Measurements from ENCODE around the gene HDAC10. TPM values are rescaled to one million over a fixed set of nuclear protein-coding genes. Genes with fewer than 3 reads are reported as not detected.

The HDAC10 gene
- total RNA-seq, 2 donors from 2014 or later = 57.2 to 62.8 TPM

DNA sequence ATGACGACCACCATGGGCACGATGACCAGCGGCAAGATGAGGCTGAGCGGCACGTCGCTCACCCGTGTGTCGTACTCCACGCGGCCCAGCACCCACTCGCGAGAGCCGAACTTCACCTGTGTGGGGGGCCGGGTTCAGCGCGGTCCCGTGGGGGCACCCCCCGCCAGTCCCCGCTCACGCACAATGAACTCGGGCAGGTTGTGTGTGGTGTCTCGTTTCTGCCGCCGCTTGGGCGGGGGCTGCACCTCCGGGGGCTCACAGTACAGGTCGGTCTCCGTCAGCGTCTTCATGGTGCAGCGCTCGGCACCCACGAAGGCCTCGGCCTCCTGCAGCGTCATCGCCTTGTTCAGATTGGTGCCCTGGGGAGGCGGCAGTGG lies 30.3 kb upstream of the HDAC10 start:
- no peak overlapping the region for H3K27ac ChIP-seq (ENCODE audit: low read depth, low read length)
- H3K4me3 ChIP-seq (ENCODE audit: low read length) = no peak overlapping the region
- no peak for DNase-seq
- Mint-ChIP-seq H3K36me3 (ENCODE audit: low read depth) (peaks cover 45% of the 10 kb centered on the region), H3K27ac (no peak overlapping the region), H3K9me3 (peaks cover 3% of the 10 kb centered on the region), H3K27me3 (ENCODE audit: insufficient read depth) (no peaks in the 10 kb centered on the region), H3K4me3 (no peak overlapping the region), H3K4me1 (no peaks in the 10 kb centered on the region)
- H3K27me3 ChIP-seq (ENCODE audit: control insufficient read depth, insufficient read depth, low read length, poor library complexity, severe bottlenecking) = no peaks in the 10 kb centered on the region
- no peak overlapping the region for H3K9ac ChIP-seq (ENCODE audit: extremely low read depth, low read length, poor library complexity, severe bottlenecking)
- peaks cover 3% of the 10 kb centered on the region for H3K9me3 ChIP-seq (ENCODE audit: control insufficient read depth, low read length)
- whole genome bisulfite sequencing, 2 experiments (ENCODE audit: insufficient coverage in 1 of 2, insufficient read length in 1 of 2) = 95 to 97% methylated on average over 28 to 36 of the region's 36 CpGs
- TF ChIP-seq, protein P1, sequence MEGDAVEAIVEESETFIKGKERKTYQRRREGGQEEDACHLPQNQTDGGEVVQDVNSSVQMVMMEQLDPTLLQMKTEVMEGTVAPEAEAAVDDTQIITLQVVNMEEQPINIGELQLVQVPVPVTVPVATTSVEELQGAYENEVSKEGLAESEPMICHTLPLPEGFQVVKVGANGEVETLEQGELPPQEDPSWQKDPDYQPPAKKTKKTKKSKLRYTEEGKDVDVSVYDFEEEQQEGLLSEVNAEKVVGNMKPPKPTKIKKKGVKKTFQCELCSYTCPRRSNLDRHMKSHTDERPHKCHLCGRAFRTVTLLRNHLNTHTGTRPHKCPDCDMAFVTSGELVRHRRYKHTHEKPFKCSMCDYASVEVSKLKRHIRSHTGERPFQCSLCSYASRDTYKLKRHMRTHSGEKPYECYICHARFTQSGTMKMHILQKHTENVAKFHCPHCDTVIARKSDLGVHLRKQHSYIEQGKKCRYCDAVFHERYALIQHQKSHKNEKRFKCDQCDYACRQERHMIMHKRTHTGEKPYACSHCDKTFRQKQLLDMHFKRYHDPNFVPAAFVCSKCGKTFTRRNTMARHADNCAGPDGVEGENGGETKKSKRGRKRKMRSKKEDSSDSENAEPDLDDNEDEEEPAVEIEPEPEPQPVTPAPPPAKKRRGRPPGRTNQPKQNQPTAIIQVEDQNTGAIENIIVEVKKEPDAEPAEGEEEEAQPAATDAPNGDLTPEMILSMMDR (conservative IDR thresholded peaks at IDR 0.05) = no peak
- peaks cover 21% of the 10 kb centered on the region for H3K36me3 ChIP-seq (ENCODE audit: control insufficient read depth, insufficient read depth, low read length)
- no peaks in the 10 kb centered on the region for H3K4me1 ChIP-seq (ENCODE audit: control insufficient read depth, insufficient read depth, low read length)

DNA sequence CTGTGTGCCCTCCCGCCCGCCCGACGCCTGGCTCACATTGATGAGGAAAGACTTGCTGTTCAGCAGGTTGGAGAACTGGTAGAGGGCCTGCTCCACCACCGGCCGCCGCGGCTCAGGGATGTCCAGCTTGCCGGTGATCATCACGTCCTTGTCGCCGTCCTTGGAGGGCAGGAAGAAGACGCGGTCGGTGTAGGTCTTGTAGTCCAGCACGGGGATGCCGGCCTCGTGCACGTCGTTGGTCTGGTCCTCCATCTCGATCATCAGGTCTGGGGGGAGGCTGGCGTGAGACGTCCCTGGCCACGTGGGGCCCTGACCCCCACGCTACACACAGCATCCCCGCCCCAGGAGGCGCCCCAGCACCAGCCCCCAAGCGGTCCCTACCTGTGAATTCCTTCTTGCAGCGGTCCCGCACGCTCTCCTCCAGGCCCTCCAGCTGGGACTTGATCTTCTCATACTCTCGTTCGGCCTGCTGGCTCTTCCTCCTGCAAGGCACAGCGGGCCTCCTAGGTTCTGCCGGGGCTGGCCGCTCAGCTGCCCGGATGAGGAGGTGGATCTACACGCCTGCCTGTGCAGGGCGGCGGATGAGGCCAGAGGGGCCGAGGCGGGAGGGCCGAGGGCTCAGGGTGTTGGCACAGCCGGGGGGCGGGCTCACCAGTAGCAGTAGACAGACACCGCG lies 29.8 kb upstream of the HDAC10 start:
- Mint-ChIP-seq H3K9me3 (peaks cover 3% of the 10 kb centered on the region), H3K4me3 (no peak overlapping the region), H3K27me3 (ENCODE audit: insufficient read depth) (no peaks in the 10 kb centered on the region), H3K36me3 (ENCODE audit: low read depth) (peaks cover 45% of the 10 kb centered on the region), H3K27ac (no peak overlapping the region), H3K4me1 (no peaks in the 10 kb centered on the region)
- H3K27ac ChIP-seq (ENCODE audit: low read depth, low read length) = no peak overlapping the region
- TF ChIP-seq, protein P1 (conservative IDR thresholded peaks at IDR 0.05) = no peak
- DNase-seq = no peak
- no peak overlapping the region for H3K9ac ChIP-seq (ENCODE audit: extremely low read depth, low read length, poor library complexity, severe bottlenecking)
- no peaks in the 10 kb centered on the region for H3K27me3 ChIP-seq (ENCODE audit: control insufficient read depth, insufficient read depth, low read length, poor library complexity, severe bottlenecking)
- H3K9me3 ChIP-seq (ENCODE audit: control insufficient read depth, low read length) = peaks cover 4% of the 10 kb centered on the region
- H3K36me3 ChIP-seq (ENCODE audit: control insufficient read depth, insufficient read depth, low read length) = peaks cover 21% of the 10 kb centered on the region
- no peaks in the 10 kb centered on the region for H3K4me1 ChIP-seq (ENCODE audit: control insufficient read depth, insufficient read depth, low read length)
- no peak overlapping the region for H3K4me3 ChIP-seq (ENCODE audit: low read length)
- 95 to 96% methylated on average over 26 to 47 of the region's 47 CpGs for WGBS, 2 experiments (ENCODE audit: insufficient coverage in 1 of 2, insufficient read length in 1 of 2)

DNA sequence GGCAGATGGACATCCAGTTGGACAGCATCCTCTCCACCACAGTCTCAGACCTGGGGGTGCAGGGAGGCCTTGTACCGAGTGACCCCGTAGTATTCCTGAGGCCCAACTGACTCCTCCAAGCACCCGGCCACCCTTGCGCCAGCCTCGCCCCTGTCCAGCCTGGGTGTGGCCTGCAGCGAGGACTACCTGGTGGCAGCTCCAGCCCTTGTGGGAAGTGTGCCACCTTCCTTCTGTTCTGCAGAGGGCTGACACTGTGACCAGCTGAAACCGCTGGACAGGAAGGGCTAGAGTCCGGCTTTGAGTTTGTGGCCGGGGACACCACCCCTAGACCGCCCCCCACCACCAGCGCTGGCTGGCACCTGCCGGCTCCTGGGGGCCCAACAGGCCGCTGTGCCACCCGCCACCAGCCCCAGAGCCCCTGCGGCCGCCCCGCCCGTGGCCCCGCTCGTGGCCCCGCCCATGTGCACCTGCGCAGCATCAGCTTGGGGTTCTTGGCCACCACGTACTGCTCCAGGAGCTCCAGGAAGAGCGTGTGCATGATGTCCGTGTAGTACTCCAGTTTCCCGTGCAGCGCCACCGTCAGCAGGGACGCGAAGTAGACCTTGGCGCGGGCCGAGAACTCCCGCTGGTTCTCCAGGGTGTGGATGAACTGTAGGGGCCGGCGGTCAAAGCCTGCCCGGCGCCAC lies 29.1 kb upstream of the HDAC10 start:
- no peak overlapping the region for H3K4me3 Mint-ChIP-seq
- H3K4me1 Mint-ChIP-seq = no peaks in the 10 kb centered on the region
- no peak for DNase-seq
- H3K4me1 ChIP-seq (ENCODE audit: control insufficient read depth, insufficient read depth, low read length) = no peaks in the 10 kb centered on the region
- 96 to 97% methylated on average over 30 to 38 of the region's 38 CpGs for WGBS, 2 experiments (ENCODE audit: insufficient coverage in 1 of 2, insufficient read length in 1 of 2)
- H3K9me3 Mint-ChIP-seq = peaks cover 7% of the 10 kb centered on the region
- no peaks in the 10 kb centered on the region for H3K27me3 ChIP-seq (ENCODE audit: control insufficient read depth, insufficient read depth, low read length, poor library complexity, severe bottlenecking)
- peaks cover 19% of the 10 kb centered on the region for H3K36me3 ChIP-seq (ENCODE audit: control insufficient read depth, insufficient read depth, low read length)
- TF ChIP-seq, protein P1 (conservative IDR thresholded peaks at IDR 0.05) = no peak
- peaks cover 50% of the 10 kb centered on the region for H3K36me3 Mint-ChIP-seq (ENCODE audit: low read depth)
- no peak overlapping the region for H3K4me3 ChIP-seq (ENCODE audit: low read length)
- H3K9ac ChIP-seq (ENCODE audit: extremely low read depth, low read length, poor library complexity, severe bottlenecking) = no peak overlapping the region
- H3K27ac Mint-ChIP-seq = no peak overlapping the region
- no peak overlapping the region for H3K27ac ChIP-seq (ENCODE audit: low read depth, low read length)
- no peaks in the 10 kb centered on the region for H3K27me3 Mint-ChIP-seq (ENCODE audit: insufficient read depth)
- peaks cover 4% of the 10 kb centered on the region for H3K9me3 ChIP-seq (ENCODE audit: control insufficient read depth, low read length)
